DOHH2 (cell line): ENCODE data around the gene TTLL8.

Experiments
- EZH2phosphoT487 ChIP-seq: fragments of 200-600 bp; sonication (generic); IDR thresholded peaks from 2 replicates; pipeline ENCODE4 v1.6.1; 2017; ENCODE audit warnings: borderline replicate concordance, mild to moderate bottlenecking, antibody characterized with exemption, low read length, moderate library complexity, mixed read lengths
- TF ChIP-seq, protein P1 (sequence below): fragments of 200-600 bp; sonication (generic); IDR thresholded peaks from one replicate; pipeline ENCODE4 v1.5.1; 2014; ENCODE audit warnings: antibody characterized with exemption, mild to moderate bottlenecking, low read depth, low read length; ENCODE audit not compliant: poor library complexity, severe bottlenecking

DNA sequence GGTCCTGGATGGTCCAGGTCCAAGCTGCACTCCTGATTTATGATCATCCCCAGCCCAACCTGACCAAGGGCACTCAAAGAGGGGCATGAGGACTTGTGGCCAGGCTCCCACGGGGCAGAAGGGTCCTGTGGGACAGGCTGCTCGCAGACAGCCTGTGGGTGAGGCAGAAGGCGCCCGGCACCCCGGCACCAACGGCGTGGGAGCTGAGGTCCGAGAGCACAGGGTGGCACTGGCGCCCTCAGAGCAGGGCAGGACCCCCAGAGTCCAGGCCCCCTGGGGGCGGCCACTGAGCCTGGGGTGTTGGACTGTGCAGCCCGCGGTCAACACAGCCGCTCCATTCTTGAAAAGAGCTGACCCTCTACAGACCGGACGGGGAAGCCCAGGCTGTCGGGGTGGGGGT lies 48.8 kb downstream of the TTLL8 start:
- TF ChIP-seq, protein P1, sequence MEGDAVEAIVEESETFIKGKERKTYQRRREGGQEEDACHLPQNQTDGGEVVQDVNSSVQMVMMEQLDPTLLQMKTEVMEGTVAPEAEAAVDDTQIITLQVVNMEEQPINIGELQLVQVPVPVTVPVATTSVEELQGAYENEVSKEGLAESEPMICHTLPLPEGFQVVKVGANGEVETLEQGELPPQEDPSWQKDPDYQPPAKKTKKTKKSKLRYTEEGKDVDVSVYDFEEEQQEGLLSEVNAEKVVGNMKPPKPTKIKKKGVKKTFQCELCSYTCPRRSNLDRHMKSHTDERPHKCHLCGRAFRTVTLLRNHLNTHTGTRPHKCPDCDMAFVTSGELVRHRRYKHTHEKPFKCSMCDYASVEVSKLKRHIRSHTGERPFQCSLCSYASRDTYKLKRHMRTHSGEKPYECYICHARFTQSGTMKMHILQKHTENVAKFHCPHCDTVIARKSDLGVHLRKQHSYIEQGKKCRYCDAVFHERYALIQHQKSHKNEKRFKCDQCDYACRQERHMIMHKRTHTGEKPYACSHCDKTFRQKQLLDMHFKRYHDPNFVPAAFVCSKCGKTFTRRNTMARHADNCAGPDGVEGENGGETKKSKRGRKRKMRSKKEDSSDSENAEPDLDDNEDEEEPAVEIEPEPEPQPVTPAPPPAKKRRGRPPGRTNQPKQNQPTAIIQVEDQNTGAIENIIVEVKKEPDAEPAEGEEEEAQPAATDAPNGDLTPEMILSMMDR, result no peak
- no peak for TF ChIP-seq EZH2phosphoT487
